T-helper 17 cell (primary cell): ENCODE results near the gene ATP11A. TPM values are rescaled to one million over a fixed set of nuclear protein-coding genes. Genes with fewer than 3 reads are reported as not detected.

ENCODE experiments used
- ATAC-seq: fragments of 150-1000 bp; cut with Tn5 transposase; 2 replicates; pipeline ENCODE4 v1.10.0; 2021; ENCODE audit warnings: mild to moderate bottlenecking, moderate library complexity
- DNase-seq, 3 donors: peaks; one replicate each; pipeline versions ENCODE4 v3.0.0 to v3.0.0-alpha.2; 2020 to 2021
- H3K9me3 ChIP-seq: one replicate; pipeline ENCODE4 v1.7.0; 2013; ENCODE audit warnings: low read length, mild to moderate bottlenecking; ENCODE audit not compliant: control insufficient read depth, poor library complexity, severe bottlenecking
- H3K27ac Mint-ChIP-seq: one replicate; pipeline ENCODE4 v1.8.0; 2022; ENCODE audit warnings: mild to moderate bottlenecking, moderate library complexity, mixed read lengths
- H3K27me3 Mint-ChIP-seq: one replicate; pipeline ENCODE4 v1.8.0; 2022; ENCODE audit warnings: mixed read lengths
- H3K36me3 Mint-ChIP-seq: one replicate; pipeline ENCODE4 v1.8.0; 2022; ENCODE audit warnings: low read depth, mixed read lengths
- H3K4me1 Mint-ChIP-seq: one replicate; pipeline ENCODE4 v1.8.0; 2022; ENCODE audit warnings: mild to moderate bottlenecking, mixed read lengths
- H3K4me3 Mint-ChIP-seq: one replicate; pipeline ENCODE4 v1.8.0; 2022; ENCODE audit warnings: mild to moderate bottlenecking, moderate library complexity, mixed read lengths
- total RNA-seq, 4 donors: library from RNA in 2 of 4; stranded (reverse) in 2 of 4; gene quantifications; one replicate each; pipeline ENCODE4 v1.2.3 and lab custom pipeline; 2022 to 2026

ATP11A gene
- total RNA-seq, 2 donors from 2014 or later: 56.8 to 79.5 TPM

DNA sequence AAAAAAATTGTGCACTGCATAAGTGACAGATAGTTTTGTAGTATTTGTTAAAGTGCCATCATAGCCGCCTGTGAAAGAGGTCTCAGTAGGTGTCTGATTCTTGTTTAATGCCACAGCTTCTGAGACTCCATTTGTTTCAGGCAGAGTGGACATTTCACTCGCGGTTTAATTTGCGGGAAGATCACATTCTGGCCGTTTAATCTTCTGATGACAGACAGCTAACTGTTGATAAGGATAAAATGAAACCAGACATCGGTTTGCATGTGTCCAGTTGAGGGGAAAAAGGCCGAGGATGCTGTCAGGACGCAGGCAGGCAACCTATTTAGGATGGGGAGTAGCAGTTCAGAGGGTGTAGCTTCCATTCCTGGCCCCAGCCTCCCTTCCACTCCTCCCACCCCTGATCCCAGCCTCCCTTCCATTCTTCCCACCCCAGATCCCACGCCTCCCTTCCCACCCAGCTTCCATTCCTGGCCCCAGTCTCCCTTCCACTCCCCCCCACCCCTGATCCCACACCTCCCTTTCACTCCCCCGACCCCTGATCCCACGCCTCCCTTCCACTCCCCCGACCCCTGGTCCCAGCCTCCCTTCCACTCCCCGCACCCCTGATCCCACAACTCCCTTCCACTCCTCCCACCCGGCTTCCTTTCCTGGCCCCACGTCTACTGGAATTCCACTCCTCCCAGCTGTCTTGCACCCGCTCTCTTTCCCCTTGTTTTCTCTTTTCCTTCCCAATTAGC lies 23.8 kb downstream of the ATP11A start:
- peaks cover 21% of the 10 kb centered on the region for H3K4me1 Mint-ChIP-seq
- H3K9me3 ChIP-seq: no peaks in the 10 kb centered on the region
- no peaks in the 10 kb centered on the region for H3K27me3 Mint-ChIP-seq
- DNase-seq (no peak), ATAC-seq (no peak)
- H3K36me3 Mint-ChIP-seq: no peaks in the 10 kb centered on the region
- no peak overlapping the region for H3K4me3 Mint-ChIP-seq
- H3K27ac Mint-ChIP-seq: no peak overlapping the region

DNA sequence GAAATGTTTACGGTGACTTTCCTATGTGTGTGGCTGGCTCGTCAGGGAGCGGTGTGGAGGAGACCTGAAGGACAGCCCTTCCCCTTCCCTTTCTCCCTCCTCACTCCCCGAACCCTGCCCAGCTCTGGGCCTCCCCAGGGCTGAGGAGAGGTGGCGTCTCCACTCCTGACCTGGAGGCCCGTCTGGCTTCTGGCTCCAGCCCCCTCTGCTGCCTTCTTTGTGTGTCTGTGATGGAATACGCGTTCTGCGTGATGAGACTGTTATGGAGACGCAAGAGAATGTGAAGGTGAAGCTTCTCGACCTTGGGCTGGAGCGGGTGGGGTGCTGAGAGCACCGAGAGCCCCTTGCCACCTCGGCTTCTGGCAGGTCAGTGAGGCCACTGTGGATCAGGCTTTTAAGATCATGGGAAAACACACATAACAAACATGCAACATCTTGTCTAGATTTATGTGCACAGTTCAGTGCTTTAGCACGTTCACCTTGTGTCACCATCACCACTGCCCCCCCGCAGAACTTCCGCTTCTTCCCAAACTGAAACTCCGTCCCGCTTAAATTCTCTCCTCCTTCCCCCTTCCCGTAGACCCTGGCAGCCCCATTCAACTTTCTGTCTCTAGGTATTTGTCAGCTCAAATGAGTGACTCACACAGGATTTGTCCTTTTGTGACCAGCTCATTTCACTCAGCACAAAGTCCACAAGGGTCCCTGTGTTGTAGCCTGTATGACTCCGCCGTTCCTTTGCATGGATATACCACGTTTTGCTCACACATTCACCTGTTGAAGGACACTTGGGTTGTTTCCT lies 24.7 kb downstream of the ATP11A start:
- ATAC-seq: no peak
- Mint-ChIP-seq H3K4me3 (no peak overlapping the region), H3K27ac (no peak overlapping the region), H3K27me3 (no peaks in the 10 kb centered on the region), H3K4me1 (peaks cover 18% of the 10 kb centered on the region), H3K36me3 (no peaks in the 10 kb centered on the region)
- DNase-seq: no peak
- H3K9me3 ChIP-seq: no peaks in the 10 kb centered on the region

DNA sequence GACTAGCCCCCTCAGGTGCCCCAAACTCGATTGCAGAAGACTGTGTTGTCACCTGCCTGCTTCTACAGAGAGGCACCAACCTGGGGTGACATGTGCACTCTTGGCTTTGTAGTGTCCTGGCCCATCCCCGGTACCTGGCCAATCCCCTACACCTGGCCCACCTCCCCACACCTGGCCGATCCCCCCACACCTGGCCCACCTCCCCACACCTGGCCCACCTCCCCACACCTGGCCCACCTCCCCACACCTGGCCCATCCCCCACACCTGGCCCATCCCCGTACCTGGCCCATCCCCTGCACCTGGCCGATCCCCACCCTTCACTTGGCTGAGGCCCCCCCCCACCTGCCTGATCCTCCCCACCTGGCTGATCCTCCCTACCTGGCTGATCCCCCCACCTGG lies 25.4 kb downstream of the ATP11A start:
- no peaks in the 10 kb centered on the region for H3K9me3 ChIP-seq
- Mint-ChIP-seq H3K27me3 (no peaks in the 10 kb centered on the region), H3K4me1 (peaks cover 20% of the 10 kb centered on the region), H3K27ac (peak overlapping the region; percentile 63), H3K4me3 (no peak overlapping the region), H3K36me3 (no peaks in the 10 kb centered on the region)
- DNase-seq (no peak), ATAC-seq (no peak)

DNA sequence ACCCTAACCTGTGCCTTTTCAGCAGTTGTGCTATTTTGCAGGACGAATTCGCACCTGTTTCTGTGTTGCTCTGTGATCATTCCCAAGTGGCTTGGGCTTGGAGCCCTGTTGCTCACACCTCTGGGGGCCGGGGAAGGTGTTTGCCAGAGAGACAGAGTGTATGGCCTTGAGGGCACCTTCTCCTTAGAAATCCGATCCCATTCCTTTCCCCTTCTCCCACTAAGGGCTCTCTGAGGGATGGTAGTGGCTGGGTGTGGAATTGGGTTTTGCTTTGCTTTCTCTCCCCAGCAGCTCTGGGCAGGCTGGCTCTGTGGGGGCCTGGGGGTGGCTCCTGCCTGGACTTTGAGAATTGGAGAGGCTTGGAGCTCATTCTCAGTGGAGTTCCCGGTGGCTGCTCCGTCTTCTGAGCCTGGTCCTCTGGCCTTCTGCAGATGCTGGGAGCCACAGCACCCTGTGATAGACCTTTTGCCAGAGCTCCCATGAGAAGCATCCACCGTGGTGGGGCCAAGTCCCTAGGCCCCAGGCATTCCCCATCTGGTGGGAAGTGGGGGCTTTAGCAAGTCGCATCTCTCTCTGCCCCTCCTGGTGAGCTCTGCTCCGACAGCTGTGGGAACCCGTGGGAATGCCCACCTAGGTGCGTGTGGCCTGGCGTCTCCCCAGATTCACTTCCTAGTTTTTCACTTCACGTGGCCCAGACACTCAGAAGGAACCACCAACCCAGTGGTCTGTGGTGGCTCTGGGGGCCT lies 26.1 kb downstream of the ATP11A start:
- H3K36me3 Mint-ChIP-seq: no peaks in the 10 kb centered on the region
- DNase-seq: no peak
- peaks cover 18% of the 10 kb centered on the region for H3K4me1 Mint-ChIP-seq
- no peaks in the 10 kb centered on the region for H3K9me3 ChIP-seq
- no peaks in the 10 kb centered on the region for H3K27me3 Mint-ChIP-seq
- H3K27ac Mint-ChIP-seq: peak overlapping the region; percentile 63
- no peak for ATAC-seq
- H3K4me3 Mint-ChIP-seq: no peak overlapping the region

DNA sequence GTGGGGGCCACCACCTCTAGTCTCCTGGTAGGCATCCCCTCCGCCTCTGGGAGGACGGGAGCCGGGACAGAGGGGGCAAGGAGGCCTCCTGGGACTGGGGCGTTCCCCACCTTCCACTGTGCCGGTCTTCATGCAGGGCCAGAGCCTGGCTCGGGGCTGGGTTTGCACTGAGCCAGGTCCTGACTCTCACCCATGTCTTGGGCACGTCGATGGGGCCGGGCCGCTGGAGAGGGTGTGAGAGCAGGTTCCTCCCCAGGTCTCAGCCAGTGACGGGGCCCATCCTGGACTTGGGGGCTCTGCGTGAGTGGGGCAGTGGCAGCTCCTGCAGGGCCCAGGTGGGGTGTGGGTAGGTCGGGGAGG lies 26.6 kb downstream of the ATP11A start:
- no peaks in the 10 kb centered on the region for H3K36me3 Mint-ChIP-seq
- DNase-seq: no peak
- ATAC-seq: no peak
- peaks cover 22% of the 10 kb centered on the region for H3K4me1 Mint-ChIP-seq
- H3K4me3 Mint-ChIP-seq: no peak overlapping the region
- H3K27ac Mint-ChIP-seq: peak overlapping the region; percentile 63
- no peaks in the 10 kb centered on the region for H3K9me3 ChIP-seq
- H3K27me3 Mint-ChIP-seq: no peaks in the 10 kb centered on the region

DNA sequence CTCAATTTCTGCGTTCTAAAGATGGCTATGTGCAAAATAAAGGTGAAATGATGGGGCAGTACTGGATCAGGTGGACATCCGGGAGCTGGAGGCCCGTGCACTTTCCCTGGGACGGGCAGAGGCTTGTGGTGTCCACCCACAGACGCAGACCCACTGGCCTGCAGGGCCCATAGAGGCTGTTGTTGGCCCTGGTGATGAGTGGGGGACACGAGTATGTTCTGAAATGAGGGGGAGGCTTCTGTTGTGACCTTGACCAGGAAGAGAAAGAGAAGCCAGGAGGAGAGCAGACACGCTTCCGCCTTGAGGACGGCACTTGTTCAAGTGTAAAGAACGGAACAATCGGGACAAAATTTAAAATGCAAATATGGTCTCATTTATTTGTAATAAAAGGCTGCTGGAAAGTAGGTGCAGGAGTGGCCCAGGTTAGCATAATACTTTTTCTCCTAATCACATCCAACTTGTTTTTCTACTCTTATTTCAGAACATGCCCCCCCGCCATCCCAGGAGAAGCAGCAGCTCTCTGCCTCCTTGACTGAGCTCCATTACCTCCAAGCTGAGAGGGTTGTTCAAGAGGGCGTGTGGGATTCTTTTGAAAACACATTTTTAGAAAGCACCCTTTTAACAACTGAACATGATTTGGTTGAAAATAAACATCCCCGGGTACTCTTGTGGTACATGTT lies 27.1 kb downstream of the ATP11A start:
- H3K9me3 ChIP-seq: no peaks in the 10 kb centered on the region
- H3K4me1 Mint-ChIP-seq: peaks cover 22% of the 10 kb centered on the region
- DNase-seq: no peak
- no peaks in the 10 kb centered on the region for H3K36me3 Mint-ChIP-seq
- no peaks in the 10 kb centered on the region for H3K27me3 Mint-ChIP-seq
- H3K27ac Mint-ChIP-seq: no peak overlapping the region
- no peak overlapping the region for H3K4me3 Mint-ChIP-seq
- ATAC-seq: no peak

DNA sequence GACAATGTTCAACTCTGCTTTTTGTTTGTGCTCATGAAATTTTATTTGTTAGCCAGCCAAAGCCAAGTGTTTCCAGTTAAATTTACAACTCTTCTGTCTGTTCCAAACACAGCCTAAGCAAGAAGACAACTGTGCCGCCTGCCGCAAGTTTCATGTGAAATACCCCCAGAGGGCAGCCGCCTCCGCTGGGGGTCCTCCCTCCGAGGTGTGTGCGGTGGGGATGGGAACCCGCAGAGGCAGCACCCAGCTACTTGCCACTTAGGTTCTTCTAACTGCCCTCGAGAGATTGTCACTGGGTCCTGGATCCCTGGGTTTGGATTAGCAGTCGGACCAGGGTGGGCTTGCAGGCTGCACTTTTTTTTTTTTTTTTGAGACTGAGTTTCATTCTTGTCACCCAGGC lies 28.5 kb downstream of the ATP11A start:
- DNase-seq (no peak), ATAC-seq (no peak)
- peaks cover 33% of the 10 kb centered on the region for H3K4me1 Mint-ChIP-seq
- H3K4me3 Mint-ChIP-seq: no peak overlapping the region
- no peaks in the 10 kb centered on the region for H3K27me3 Mint-ChIP-seq
- H3K27ac Mint-ChIP-seq: no peak overlapping the region
- H3K9me3 ChIP-seq: no peaks in the 10 kb centered on the region
- H3K36me3 Mint-ChIP-seq: no peaks in the 10 kb centered on the region

DNA sequence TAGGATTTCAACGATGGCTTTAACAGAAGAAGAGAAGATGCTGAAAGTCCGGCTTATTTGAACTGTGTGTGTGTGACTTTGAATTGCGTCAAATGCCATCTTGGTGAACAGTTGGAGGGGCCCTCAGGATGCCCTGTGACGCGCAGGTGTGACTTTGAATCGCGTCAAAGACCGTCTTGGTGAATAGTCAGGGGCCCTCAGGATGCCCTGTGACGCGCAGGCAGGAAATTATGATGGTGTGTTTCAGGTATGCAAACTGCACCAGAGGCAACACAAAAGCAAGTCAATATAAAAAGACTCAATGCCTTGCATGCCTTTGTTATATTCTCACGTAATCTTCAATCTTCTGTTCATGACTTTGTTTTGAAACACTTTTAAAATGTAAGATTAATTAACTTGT lies 29.2 kb downstream of the ATP11A start:
- DNase-seq (no peak), ATAC-seq (no peak)
- no peaks in the 10 kb centered on the region for H3K9me3 ChIP-seq
- Mint-ChIP-seq H3K4me3 (no peak overlapping the region), H3K27ac (no peak overlapping the region), H3K36me3 (no peaks in the 10 kb centered on the region), H3K27me3 (no peaks in the 10 kb centered on the region), H3K4me1 (peaks cover 35% of the 10 kb centered on the region)

DNA sequence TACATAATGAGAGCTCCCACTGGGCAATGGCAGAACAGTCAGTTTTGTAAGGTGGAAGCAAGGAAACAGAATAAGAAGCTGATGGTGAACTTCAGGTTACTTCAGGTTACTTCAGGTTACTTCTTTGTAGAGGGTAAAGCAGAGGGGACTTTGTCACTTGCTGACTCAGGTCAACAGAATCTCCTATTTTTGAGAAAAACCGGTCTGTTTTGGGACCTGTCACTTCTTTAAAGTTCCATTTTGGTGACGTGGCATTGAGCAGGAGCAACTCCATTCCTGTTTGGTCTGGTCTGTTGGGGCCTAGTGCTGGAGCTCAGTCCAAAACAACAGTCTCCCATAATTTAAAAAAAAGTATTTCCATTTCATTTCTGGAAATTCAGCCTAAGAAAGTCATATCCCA lies 29.7 kb downstream of the ATP11A start:
- no peak overlapping the region for H3K27ac Mint-ChIP-seq
- H3K9me3 ChIP-seq: no peaks in the 10 kb centered on the region
- DNase-seq (no peak), ATAC-seq (no peak)
- H3K27me3 Mint-ChIP-seq: no peaks in the 10 kb centered on the region
- H3K4me3 Mint-ChIP-seq: no peak overlapping the region
- H3K36me3 Mint-ChIP-seq: no peaks in the 10 kb centered on the region
- H3K4me1 Mint-ChIP-seq: peaks cover 33% of the 10 kb centered on the region

DNA sequence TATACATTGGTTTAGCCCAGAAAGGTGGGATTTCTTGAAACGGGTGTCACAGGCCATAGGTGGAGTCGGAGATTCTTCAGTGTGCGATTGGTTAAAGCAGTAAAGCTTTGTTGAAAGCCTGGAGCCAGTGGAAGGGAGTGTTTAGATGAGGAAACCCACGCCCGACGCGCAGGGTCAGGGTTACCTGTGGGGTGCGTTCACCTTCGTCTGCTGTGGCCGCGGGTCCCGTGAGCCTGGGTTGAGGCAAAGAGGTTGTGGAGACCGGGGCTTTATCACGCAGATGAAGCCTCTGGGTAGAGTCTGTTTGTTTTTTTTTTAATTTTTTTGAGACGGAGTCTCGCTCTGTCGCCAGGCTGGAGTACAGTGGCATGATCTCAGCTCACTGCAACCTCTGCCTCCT lies 30.4 kb downstream of the ATP11A start:
- H3K27me3 Mint-ChIP-seq: no peaks in the 10 kb centered on the region
- DNase-seq (no peak), ATAC-seq (no peak)
- peaks cover 31% of the 10 kb centered on the region for H3K4me1 Mint-ChIP-seq
- H3K4me3 Mint-ChIP-seq: no peak overlapping the region
- no peaks in the 10 kb centered on the region for H3K36me3 Mint-ChIP-seq
- no peaks in the 10 kb centered on the region for H3K9me3 ChIP-seq
- no peak overlapping the region for H3K27ac Mint-ChIP-seq

DNA sequence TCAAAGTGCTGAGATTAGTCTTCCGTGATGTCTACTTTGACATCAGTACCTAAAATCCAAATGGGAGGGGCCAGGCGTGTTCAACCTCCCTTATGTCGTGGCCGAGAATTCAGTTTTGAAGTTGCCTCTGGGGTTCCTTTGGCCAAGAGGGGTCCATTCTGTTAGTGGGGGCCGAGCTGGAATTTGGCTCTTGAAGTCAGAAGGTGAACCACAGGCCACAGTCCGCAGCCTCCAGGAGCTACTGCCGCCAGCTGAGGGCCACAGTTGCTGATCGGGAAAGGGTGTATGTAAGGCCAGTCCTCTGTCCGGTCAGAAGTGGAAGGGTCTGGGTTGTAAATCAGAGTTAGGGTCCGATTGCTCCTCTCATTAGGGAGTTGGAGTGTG lies 31.0 kb downstream of the ATP11A start:
- ATAC-seq (no peak), DNase-seq (no peak)
- H3K4me1 Mint-ChIP-seq: peaks cover 37% of the 10 kb centered on the region
- H3K27me3 Mint-ChIP-seq: no peaks in the 10 kb centered on the region
- H3K36me3 Mint-ChIP-seq: no peaks in the 10 kb centered on the region
- no peak overlapping the region for H3K4me3 Mint-ChIP-seq
- no peaks in the 10 kb centered on the region for H3K9me3 ChIP-seq
- H3K27ac Mint-ChIP-seq: no peak overlapping the region

DNA sequence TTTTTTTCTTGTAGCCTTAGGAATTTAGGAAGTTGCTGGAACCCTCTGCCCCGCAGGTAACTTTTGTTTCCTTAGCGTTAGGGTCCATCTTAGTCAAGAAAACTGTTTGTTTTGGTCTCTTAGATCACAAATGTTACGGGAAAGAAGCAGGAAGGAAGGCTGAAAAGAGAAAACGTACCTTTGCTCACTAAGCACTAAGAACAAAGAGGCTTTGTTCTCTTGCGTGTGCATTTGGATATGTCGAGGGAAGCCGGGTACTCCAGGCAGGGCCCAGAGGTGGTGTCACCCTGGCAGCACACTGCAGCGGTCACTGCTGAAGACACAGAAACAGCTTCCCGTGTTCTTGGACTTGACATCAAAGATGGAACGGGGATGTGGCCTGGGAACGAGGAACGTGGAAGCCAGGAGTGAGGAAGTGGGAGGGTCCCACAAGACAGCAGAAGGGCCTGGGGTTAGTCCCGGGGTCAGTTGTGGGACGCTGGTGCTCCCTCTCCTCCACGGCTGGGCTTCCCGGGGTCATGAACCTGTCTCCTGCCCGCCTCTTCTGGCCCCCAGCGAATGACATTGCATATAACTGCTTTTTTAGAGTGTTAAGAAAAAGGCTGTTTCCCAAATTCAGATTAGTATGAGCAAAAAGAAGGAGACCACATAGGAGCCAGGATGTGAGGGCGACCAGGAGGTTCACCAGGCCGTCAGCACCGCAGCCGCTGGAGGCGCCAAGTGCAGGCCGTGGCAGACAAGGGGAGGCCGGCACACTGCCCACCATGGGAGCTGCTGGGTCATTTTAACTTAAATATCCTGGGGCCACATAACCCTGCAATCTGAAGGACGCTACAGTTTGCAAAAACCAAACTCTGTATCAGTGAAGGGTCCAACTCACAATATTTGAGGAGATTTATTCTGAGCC lies 31.6 kb downstream of the ATP11A start:
- Mint-ChIP-seq H3K4me3 (no peak overlapping the region), H3K27me3 (no peaks in the 10 kb centered on the region), H3K36me3 (no peaks in the 10 kb centered on the region), H3K27ac (no peak overlapping the region), H3K4me1 (peaks cover 43% of the 10 kb centered on the region)
- no peaks in the 10 kb centered on the region for H3K9me3 ChIP-seq
- ATAC-seq: no peak
- no peak for DNase-seq
